ENCODE results near the gene ASB10.

DNA sequence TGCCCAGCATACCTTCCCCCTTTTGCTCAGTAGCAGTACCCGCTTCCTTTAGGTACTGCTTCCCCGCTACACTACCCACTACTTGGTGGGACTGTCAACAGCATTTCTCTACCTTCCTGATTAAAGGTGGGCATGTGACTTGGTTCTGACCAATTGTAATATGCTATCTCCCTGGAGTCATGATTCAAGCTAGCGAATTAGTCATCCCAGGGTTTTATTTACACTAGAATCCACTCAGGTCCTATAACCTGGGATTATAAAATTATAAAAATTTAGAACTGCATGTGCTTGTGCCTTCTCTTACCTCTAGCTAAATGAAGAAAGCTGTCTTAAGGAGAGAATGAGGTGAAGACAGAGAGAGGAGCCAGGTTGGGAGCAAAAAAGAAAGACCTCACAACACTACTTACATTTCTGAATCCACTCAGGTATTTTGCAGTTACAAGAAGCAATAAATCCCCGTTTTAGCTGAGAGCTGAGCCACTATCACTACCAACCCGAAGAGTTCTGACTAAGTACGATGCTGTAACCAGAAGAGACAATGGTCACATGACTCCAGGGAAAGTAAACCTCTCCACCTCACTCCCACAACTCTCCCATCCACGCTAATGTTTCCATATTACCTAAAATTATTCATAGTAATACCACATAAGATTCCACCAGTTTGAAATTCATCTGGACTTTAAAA, 29.3 kb downstream of the ASB10 start:
- TF ChIP-seq, protein P1, sequence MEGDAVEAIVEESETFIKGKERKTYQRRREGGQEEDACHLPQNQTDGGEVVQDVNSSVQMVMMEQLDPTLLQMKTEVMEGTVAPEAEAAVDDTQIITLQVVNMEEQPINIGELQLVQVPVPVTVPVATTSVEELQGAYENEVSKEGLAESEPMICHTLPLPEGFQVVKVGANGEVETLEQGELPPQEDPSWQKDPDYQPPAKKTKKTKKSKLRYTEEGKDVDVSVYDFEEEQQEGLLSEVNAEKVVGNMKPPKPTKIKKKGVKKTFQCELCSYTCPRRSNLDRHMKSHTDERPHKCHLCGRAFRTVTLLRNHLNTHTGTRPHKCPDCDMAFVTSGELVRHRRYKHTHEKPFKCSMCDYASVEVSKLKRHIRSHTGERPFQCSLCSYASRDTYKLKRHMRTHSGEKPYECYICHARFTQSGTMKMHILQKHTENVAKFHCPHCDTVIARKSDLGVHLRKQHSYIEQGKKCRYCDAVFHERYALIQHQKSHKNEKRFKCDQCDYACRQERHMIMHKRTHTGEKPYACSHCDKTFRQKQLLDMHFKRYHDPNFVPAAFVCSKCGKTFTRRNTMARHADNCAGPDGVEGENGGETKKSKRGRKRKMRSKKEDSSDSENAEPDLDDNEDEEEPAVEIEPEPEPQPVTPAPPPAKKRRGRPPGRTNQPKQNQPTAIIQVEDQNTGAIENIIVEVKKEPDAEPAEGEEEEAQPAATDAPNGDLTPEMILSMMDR (IDR thresholded peaks at IDR 0.05) = no peak
- no peak for TF ChIP-seq ZFX (IDR thresholded peaks at IDR 0.05; ENCODE audit: borderline replicate concordance)

Data from 22Rv1 (cell line).